Fibroblast of gingiva (primary cell): ENCODE data around the gene ADORA2A.
"Not testable (repeated sequence)": the region's sequence is repeated elsewhere in the genome, so short reads cannot be mapped to it uniquely, and the experiment has no call there.

Experiments used
- DNase-seq: peaks from one replicate; pipeline ENCODE4 v3.0.0-alpha.2; 2011; ENCODE audit warnings: low read depth

ADORA2A gene

GRCh38 chr22:24489011-24489410 lies 61.6 kb downstream of the ADORA2A start:
- no peak for DNase-seq

- not testable (repeated sequence) for DNase-seq
Observed at GRCh38 chr22:24489434-24489833, 62.0 kb downstream of the ADORA2A start.
